ENCODE measurements around the gene HOXB5.

Gene HOXB5

GRCh38 chr17:48563385-48563838, 30.2 kb downstream of the HOXB5 start (continued):
- TF ChIP-seq ZNF18 (tag by site-specific recombination; IDR thresholded peaks at IDR 0.05) = peak; percentile 84
- TF ChIP-seq KLF1 (tag by site-specific recombination; IDR thresholded peaks at IDR 0.05) = no peak
- no peak for TF ChIP-seq ZNF623 (tag by site-specific recombination; IDR thresholded peaks at IDR 0.05)
- peak; percentile 42; the same call in 1 of the 2 replicates for TF ChIP-seq ZBTB8A (tag by site-specific recombination; IDR thresholded peaks at IDR 0.05)
- TF ChIP-seq ZNF2 (tag by site-specific recombination; IDR thresholded peaks at IDR 0.05) = peak; percentile 55; the same call in 1 of the 2 replicates
- 0 out of 2 replicates have a peak, but pooled peaks have one; percentile 28 for TF ChIP-seq ZBTB48 (tag by site-specific recombination; IDR thresholded peaks at IDR 0.05)
- no peak for TF ChIP-seq ZNF571 (tag by site-specific recombination; IDR thresholded peaks at IDR 0.05)
- peak; percentile 61; the same call in 1 of the 2 replicates for TF ChIP-seq ZNF600 (tag by site-specific recombination; IDR thresholded peaks at IDR 0.05)
- TF ChIP-seq HOXA7 (CRISPR knock-in tag; IDR thresholded peaks at IDR 0.05; ENCODE audit: borderline replicate concordance) = no peak
- TF ChIP-seq ZNF692 (tag by site-specific recombination; IDR thresholded peaks at IDR 0.05) = no peak
- TF ChIP-seq ZNF121 (tag by site-specific recombination; IDR thresholded peaks at IDR 0.05) = no peak
- 0 out of 2 replicates have a peak, but pooled peaks have one; percentile 34 for TF ChIP-seq ZNF561 (tag by site-specific recombination; IDR thresholded peaks at IDR 0.05; ENCODE audit: borderline replicate concordance)
- TF ChIP-seq IKZF3 (tag by site-specific recombination; IDR thresholded peaks at IDR 0.05) = peak; percentile 76
- TF ChIP-seq HOXD13 (CRISPR knock-in tag; IDR thresholded peaks at IDR 0.05; ENCODE audit: borderline replicate concordance) = no peak
- peak; percentile 5; the same call in 1 of the 2 replicates for TF ChIP-seq ZFHX2 (tag by site-specific recombination; conservative IDR thresholded peaks at IDR 0.05)
- TF ChIP-seq ZNF394 (tag by site-specific recombination; IDR thresholded peaks at IDR 0.05; ENCODE audit: borderline replicate concordance) = peak; percentile 37; the same call in 1 of the 2 replicates
- TF ChIP-seq, protein P1, sequence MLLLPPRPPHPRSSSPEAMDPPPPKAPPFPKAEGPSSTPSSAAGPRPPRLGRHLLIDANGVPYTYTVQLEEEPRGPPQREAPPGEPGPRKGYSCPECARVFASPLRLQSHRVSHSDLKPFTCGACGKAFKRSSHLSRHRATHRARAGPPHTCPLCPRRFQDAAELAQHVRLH (tag by site-specific recombination; IDR thresholded peaks at IDR 0.05) = no peak
- 0 out of 2 replicates have a peak, but pooled peaks have one; percentile 20 for TF ChIP-seq ZBTB17 (tag by site-specific recombination; IDR thresholded peaks at IDR 0.05)

- no peaks in the 10 kb centered on the region for H3K9me3 ChIP-seq (ENCODE audit: control insufficient read depth, insufficient read depth, low read depth, low read length)
- H3K36me3 ChIP-seq (ENCODE audit: control insufficient read depth in 2 of 2, insufficient read depth in 1 of 2, low read length in 2 of 2) = peaks cover 13 to 65% of the 10 kb centered on the region in 2 experiments
- H3K27ac ChIP-seq (ENCODE audit: extremely low read depth, low read depth, low read length) = peak overlapping the region; percentile 76
- H3K4me3 ChIP-seq (ENCODE audit: low read depth, low read length) = no peak overlapping the region
- no peak for TF ChIP-seq SP3 (tag by site-specific recombination; IDR thresholded peaks at IDR 0.05)
- TF ChIP-seq ZNF132 (tag by site-specific recombination; IDR thresholded peaks at IDR 0.05; ENCODE audit: borderline replicate concordance) = no peak
- TF ChIP-seq CTCF (tag by site-specific recombination; IDR thresholded peaks at IDR 0.05) = 0 out of 2 replicates have a peak, but pooled peaks have one; percentile 7
- peaks cover 88% of the 10 kb centered on the region for H3K4me1 ChIP-seq (ENCODE audit: control insufficient read depth, insufficient read depth, low read length)
- POLR2A ChIA-PET = interaction anchor here (1.0 kb wide), 1 partner anchor 15 kb away, joined by 5 read pairs; no protein-coding TSS in a partner anchor
- CTCF ChIA-PET = interaction anchor here (0.9 to 1.3 kb wide), 3 partner anchors 12 to 25 kb away, joined by 3 to 5 read pairs (median 4); no protein-coding TSS in a partner anchor
These were observed 30.6 kb downstream of the HOXB5 start for GRCh38 chr17:48562934-48563333.
